ENCODE data around the gene SNRNP27.
"Not testable (repeated sequence)": the region's sequence is repeated elsewhere in the genome, so short reads cannot be mapped to it uniquely, and the experiment has no call there.

SNRNP27 gene

DNA sequence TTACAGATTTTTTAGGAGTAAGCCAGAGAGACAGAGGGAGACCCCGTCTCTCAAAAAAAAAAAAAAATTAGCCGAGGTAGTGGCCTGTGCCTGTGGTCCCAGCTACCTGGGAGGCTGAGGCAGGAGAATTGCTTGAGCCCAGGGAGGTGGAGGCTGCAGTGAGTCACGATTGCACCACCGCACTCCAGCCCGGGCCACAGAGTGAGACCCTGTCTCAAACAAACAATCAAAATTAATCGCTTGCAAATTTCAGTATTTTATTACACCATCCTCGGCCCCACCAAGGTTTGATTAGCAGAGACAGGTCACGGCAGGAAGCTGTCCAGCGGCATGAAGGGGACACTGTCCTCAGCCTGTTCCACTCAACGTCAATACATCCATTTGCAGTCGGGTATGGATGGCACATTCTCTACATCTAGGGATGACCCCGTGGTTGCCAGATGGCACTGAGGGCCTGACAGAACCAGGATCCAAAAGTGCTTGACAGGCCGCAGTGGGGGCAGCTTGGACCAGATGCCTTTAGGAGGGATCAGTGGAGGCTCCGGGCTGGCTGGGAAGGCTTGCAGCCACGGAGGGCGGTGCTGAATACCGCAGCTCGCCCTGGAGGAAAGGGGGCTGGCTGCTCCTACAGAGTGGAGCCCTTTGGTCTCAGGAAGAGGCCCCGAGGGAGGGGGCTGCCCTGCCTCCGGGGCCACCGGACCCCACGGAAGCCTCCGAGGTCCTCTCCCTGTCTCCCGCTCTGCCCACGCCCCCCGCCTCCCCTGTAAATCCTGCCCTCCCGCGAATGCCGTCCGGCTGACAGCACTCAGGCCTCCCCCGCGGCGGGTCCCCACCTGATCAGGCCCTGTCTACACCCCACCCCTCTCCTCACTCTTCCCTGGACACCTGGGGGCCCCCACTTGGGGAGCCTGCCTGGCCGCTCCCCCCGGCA, 54.5 kb downstream of the SNRNP27 start:
- DNase-seq = no peak

DNA sequence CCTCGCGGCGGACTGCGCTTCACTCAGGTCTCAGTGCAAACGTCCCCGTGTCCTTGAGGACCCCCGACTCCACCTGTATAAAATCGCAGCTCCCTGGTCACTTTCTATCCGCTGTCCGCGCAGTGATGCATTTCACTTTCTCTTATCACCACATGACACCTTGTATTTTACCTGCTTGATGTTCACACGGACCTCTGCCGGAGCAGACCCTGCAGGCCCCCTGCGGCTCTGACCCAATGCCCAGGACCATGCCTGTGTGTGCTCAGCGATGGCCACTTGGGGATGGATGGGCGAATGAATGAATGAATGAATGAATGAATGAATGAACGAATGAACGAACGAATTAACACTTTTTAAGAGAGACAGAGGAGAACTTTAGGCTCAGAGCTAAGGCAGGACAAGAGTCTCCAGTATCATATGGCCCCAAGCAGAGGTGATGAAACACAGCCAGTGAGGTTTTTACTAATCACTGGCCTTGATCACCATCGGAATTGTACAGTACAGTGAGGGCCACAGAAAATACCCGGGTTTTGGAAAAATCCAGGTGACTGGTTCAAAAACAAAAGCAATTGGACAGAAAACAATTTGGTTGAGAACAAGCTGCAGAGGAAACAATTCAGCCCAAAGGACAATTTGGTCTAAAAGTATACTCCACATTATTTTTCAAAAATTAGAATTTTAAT, 55.3 kb downstream of the SNRNP27 start:
- no peak for DNase-seq

GRCh38 chr2:69950241-69950640, 56.5 kb downstream of the SNRNP27 start:
- no peak for DNase-seq

DNA sequence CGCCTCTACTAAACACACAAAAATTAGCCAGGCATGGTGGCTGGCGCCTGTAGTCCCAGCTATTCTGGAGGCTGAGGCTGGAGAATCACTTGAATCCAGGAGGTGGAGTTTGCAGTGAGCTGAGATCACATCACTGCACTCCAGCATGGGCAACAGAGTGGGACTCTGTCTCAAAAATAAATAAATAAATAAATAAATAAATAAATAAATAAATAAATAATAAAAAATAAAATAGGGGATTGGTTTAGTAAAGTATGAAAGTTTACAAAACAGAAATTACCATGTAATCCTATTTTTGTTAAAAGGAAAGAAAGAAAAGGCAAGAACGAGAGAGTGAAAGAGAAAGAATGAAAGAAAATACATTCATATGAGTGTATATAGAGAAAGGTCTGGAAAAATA, 56.9 kb downstream of the SNRNP27 start:
- not testable (repeated sequence) for DNase-seq

- DNase-seq = no peak
These were observed 58.8 kb downstream of the SNRNP27 start for GRCh38 chr2:69952336-69953115.

DNA sequence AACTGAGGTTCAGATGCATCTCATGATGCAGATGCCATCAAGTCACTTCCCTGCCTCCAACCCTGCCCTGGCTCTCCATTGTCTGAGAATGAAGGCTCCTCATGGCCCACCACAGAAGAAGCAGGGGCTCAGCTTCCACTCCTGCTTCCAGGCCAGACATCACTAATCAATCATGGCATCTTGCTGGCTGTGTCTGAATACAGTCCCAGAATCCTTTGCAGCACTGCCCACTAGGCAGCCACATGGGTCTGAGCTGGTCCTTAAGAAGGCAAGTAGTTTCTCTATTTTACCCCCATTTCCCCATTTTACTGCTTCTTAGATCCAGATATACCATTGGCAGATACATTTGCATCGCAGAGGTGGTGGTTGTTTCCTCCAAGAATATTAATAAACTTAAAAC, 60.3 kb downstream of the SNRNP27 start:
- DNase-seq = no peak
